ENCODE measurements around the gene IFI44L.

IFI44L gene

DNA sequence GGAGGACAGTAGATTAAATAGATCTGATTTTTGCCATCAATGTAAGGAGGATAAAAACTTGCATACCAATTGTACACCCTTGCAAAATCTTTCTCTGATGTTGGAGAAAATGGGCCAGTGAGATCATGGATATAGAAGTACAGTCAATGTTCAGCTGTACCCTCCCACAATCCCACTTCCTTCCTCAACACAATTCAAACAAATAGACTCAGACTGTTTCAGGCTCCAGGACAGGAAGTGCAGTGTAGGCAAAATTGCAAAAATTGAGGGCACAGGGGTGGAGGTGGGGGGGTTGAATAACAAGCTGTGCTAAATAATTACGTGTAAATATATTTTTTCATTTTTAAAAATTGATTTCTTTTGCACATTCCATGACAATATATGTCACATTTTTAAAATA, 25.5 kb downstream of the IFI44L start:
- TF ChIP-seq SIN3A (IDR thresholded peaks at IDR 0.05; ENCODE audit: borderline replicate concordance, insufficient read depth, low read length) (no peak), REST (IDR thresholded peaks at IDR 0.05; ENCODE audit: insufficient read depth in 1 of 2, low read depth in 2 of 2, low read length in 2 of 2) (0 out of 4 replicates have a peak, but pooled peaks of 1 of the 2 experiments have one; percentile 32)

- TF ChIP-seq REST (IDR thresholded peaks at IDR 0.05; ENCODE audit: insufficient read depth in 1 of 2, low read depth in 2 of 2, low read length in 2 of 2) (no peak), SIN3A (IDR thresholded peaks at IDR 0.05; ENCODE audit: borderline replicate concordance, insufficient read depth, low read length) (no peak), FOXP2 (optimal IDR thresholded peaks at IDR 0.05; ENCODE audit: borderline replicate concordance, extremely low read depth, extremely low read length, insufficient read depth) (no peak), TAF1 (IDR thresholded peaks at IDR 0.05; ENCODE audit: borderline replicate concordance, insufficient read depth, low read length) (no peak), POLR2AphosphoS5 (IDR thresholded peaks at IDR 0.05; ENCODE audit: low read depth, low read length) (no peak)
Measured at GRCh38 chr1:78647238-78647637, 27.0 kb downstream of the IFI44L start.

DNA sequence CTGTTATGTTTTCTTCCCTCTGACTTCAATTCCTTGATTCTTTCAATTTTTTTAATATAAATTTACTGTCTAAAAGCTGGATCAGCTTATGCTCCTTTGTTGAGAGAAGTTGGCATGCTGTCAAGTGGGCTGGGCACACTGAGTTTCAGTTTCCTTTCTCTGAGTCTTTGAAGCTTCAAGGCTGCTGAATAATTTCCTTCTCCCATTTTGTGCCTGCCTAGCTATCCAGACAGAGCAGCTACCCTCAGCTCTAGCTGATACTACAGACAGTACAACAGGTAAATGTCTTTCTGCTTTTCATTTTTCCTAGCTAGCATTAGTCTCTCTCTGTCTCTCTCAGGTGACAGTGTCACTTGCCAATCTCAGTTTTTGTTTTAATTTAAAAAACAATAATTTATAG, 29.4 kb downstream of the IFI44L start, which contains the start of gene IFI44:
Gene IFI44 (plus strand): TSS at position 204 of the 400 bp plus-strand sequence. CDS start 365 bp downstream, outside the sequence.
- TF ChIP-seq SIN3A (IDR thresholded peaks at IDR 0.05; ENCODE audit: borderline replicate concordance, insufficient read depth, low read length) (no peak), FOXP2 (optimal IDR thresholded peaks at IDR 0.05; ENCODE audit: borderline replicate concordance, extremely low read depth, extremely low read length, insufficient read depth) (no peak), TAF1 (IDR thresholded peaks at IDR 0.05; ENCODE audit: borderline replicate concordance, insufficient read depth, low read length) (no peak), REST (IDR thresholded peaks at IDR 0.05; ENCODE audit: insufficient read depth in 1 of 2, low read depth in 2 of 2, low read length in 2 of 2) (no peak), POLR2AphosphoS5 (IDR thresholded peaks at IDR 0.05; ENCODE audit: low read depth, low read length) (no peak)

GRCh38 chr1:78650114-78650660, 29.9 kb downstream of the IFI44L start:
- TF ChIP-seq SIN3A (IDR thresholded peaks at IDR 0.05; ENCODE audit: borderline replicate concordance, insufficient read depth, low read length) (no peak), POLR2AphosphoS5 (IDR thresholded peaks at IDR 0.05; ENCODE audit: low read depth, low read length) (no peak), TAF1 (IDR thresholded peaks at IDR 0.05; ENCODE audit: borderline replicate concordance, insufficient read depth, low read length) (no peak), FOXP2 (optimal IDR thresholded peaks at IDR 0.05; ENCODE audit: borderline replicate concordance, extremely low read depth, extremely low read length, insufficient read depth) (no peak), REST (IDR thresholded peaks at IDR 0.05; ENCODE audit: insufficient read depth in 1 of 2, low read depth in 2 of 2, low read length in 2 of 2) (no peak)

GRCh38 chr1:78651241-78651640, 31.0 kb downstream of the IFI44L start:
- TF ChIP-seq FOXP2 (optimal IDR thresholded peaks at IDR 0.05; ENCODE audit: borderline replicate concordance, extremely low read depth, extremely low read length, insufficient read depth) = no peak
